ENCODE data around the gene CYP4Z1. TPM values are rescaled to one million over a fixed set of nuclear protein-coding genes. Genes with fewer than 3 reads are reported as not detected.
"Not testable (repeated sequence)": the region's sequence is repeated elsewhere in the genome, so short reads cannot be mapped to it uniquely, and the experiment has no call there.

Gene CYP4Z1
- total RNA-seq, 1 experiment from 2014 or later = not detected

- not testable (repeated sequence) for H2BK15ac ChIP-seq (ENCODE audit: low read depth, low read length); H3K4ac ChIP-seq (ENCODE audit: low read depth, low read length); H2AK5ac ChIP-seq (ENCODE audit: insufficient read length, low read length); H4K20me1 ChIP-seq (ENCODE audit: control insufficient read depth, insufficient read depth, insufficient read length); H3T11ph ChIP-seq (ENCODE audit: low read length); H3K14ac ChIP-seq (ENCODE audit: insufficient read depth, low read length); H2BK120ac ChIP-seq (ENCODE audit: low read depth, low read length, poor library complexity, severe bottlenecking); H3K4me3 Mint-ChIP-seq; H3K36me3 Mint-ChIP-seq (ENCODE audit: insufficient read depth in 1 of 3, low read depth in 3 of 3); H3K18ac ChIP-seq (ENCODE audit: insufficient read length, low read depth, low read length); H4K8ac ChIP-seq (replicated peaks; ENCODE audit: insufficient read length, low read depth, low read length); H3K79me1 ChIP-seq (ENCODE audit: insufficient read depth, low read depth, low read length, poor library complexity, severe bottlenecking); H4K91ac ChIP-seq (ENCODE audit: insufficient read length, low read depth, low read length); H3K27ac ChIP-seq (ENCODE audit: insufficient read length, low read depth, low read length); H3K27me3 Mint-ChIP-seq (ENCODE audit: low read depth); H3K23me2 ChIP-seq (ENCODE audit: insufficient read length, low read depth, low read length, poor library complexity, severe bottlenecking); H3K27me3 ChIP-seq (ENCODE audit: insufficient read depth, low read length); H2BK5ac ChIP-seq (ENCODE audit: insufficient read length, low read length); H3K4me1 ChIP-seq (ENCODE audit: insufficient read depth, low read length); H3K4me2 ChIP-seq (ENCODE audit: insufficient read depth, insufficient read length, low read length); H3K9me3 Mint-ChIP-seq; H3K56ac ChIP-seq (ENCODE audit: insufficient read length, low read depth, low read length); H3K79me2 ChIP-seq (ENCODE audit: insufficient read depth, low read length); H2AFZ ChIP-seq (ENCODE audit: low read length); H3K23ac ChIP-seq (ENCODE audit: insufficient read length, low read depth, low read length); H3K9me3 ChIP-seq (ENCODE audit: control insufficient read depth, low read depth, low read length); H3K9ac ChIP-seq (ENCODE audit: extremely low read depth, insufficient read length, low read length); H2BK12ac ChIP-seq (ENCODE audit: insufficient read length, low read depth, low read length); H2BK20ac ChIP-seq (ENCODE audit: low read depth, low read length, poor library complexity, severe bottlenecking); DNase-seq; H3K27ac Mint-ChIP-seq; H4K5ac ChIP-seq (ENCODE audit: insufficient read length, low read depth, low read length)
- H3K4me1 Mint-ChIP-seq = peaks cover 19 to 26% of the 10 kb centered on the region in 2 experiments
Observed at GRCh38 chr1:47109482-47109881, 42.5 kb downstream of the CYP4Z1 start.

Measured in H9 (cell line).